IMR-90 (cell line): ENCODE results near the gene CAPRIN1. TPM values are rescaled to one million over a fixed set of nuclear protein-coding genes. Genes with fewer than 3 reads are reported as not detected.

Source experiments
- ATAC-seq: fragments of 200-7000 bp; cut with Tn5 transposase; 2 replicates; pipeline ENCODE4 v1.9.1; 2020; ENCODE audit warnings: low read depth, mild to moderate bottlenecking, moderate library complexity
- BruUV-seq: library from RNA; stranded (reverse); fragments of 400-500 nt; replicated peaks from 2 replicates; lab custom pipeline; 2021; lab: Mats Ljungman, UMichigan
- CTCF ChIA-PET: fragments of 300-600 bp; formaldehyde crosslinking; extraction: SDS; loops from one replicate; lab custom pipeline; 2021; ENCODE audit warnings: antibody characterized with exemption; lab: Yijun Ruan, JAX
- POLR2A ChIA-PET: fragments of 300-600 bp; sonication (Branson Sonifier 250); formaldehyde crosslinking; loops from one replicate; lab custom pipeline; 2022; ENCODE audit warnings: antibody characterized with exemption; ENCODE audit not compliant: unreplicated experiment; lab: Charles Lee
- DNase-seq: peaks from one replicate; pipeline ENCODE4 v3.0.0; 2013
- H2AFZ ChIP-seq: replicated peaks from 2 replicates; pipeline ENCODE3; 2013; ENCODE audit warnings: low read length, mild to moderate bottlenecking; ENCODE audit not compliant: poor library complexity
- H2AK5ac ChIP-seq: 2 replicates; pipeline ENCODE4 v1.6.1; 2013; ENCODE audit warnings: low read depth, low read length, inconsistent platforms
- H2AK9ac ChIP-seq: replicated peaks from 2 replicates; pipeline ENCODE3; 2013; ENCODE audit warnings: mild to moderate bottlenecking, low read depth, low read length, moderate library complexity; ENCODE audit not compliant: poor library complexity
- H2BK120ac ChIP-seq: 2 replicates; pipeline ENCODE4 v1.6.1; 2013; ENCODE audit warnings: low read depth, low read length, inconsistent platforms
- H2BK15ac ChIP-seq: 3 replicates; pipeline ENCODE4 v1.6.1; 2013; ENCODE audit warnings: low read depth, low read length, inconsistent platforms
- H2BK20ac ChIP-seq: 2 replicates; pipeline ENCODE4 v1.6.1; 2013; ENCODE audit warnings: low read depth, mild to moderate bottlenecking, inconsistent platforms, low read length, moderate library complexity
- H2BK5ac ChIP-seq: 2 replicates; pipeline ENCODE4 v1.6.1; 2013; ENCODE audit warnings: mild to moderate bottlenecking, low read depth, low read length, inconsistent platforms; ENCODE audit not compliant: poor library complexity, severe bottlenecking
- H3K14ac ChIP-seq: replicated peaks from 2 replicates; pipeline ENCODE4 v1.6.1; 2013; ENCODE audit warnings: low read depth, low read length, inconsistent platforms
- H3K18ac ChIP-seq: 2 replicates; pipeline ENCODE4 v1.6.1; 2013; ENCODE audit warnings: low read depth, low read length, control low read depth
- H3K23ac ChIP-seq: 2 replicates; pipeline ENCODE4 v1.6.1; 2013; ENCODE audit warnings: low read depth, low read length, inconsistent platforms
- H3K27ac ChIP-seq: 2 replicates; pipeline ENCODE4 v1.5.1; 2013; ENCODE audit warnings: mild to moderate bottlenecking, control low read depth, low read length; ENCODE audit not compliant: insufficient read depth
- H3K27me3 ChIP-seq: 2 replicates; pipeline ENCODE4 v1.6.1; 2013; ENCODE audit warnings: low read length; ENCODE audit not compliant: control insufficient read depth, insufficient read depth
- H3K36me3 ChIP-seq: 2 replicates; pipeline ENCODE4 v1.6.1; 2013; ENCODE audit warnings: low read length, mixed read lengths; ENCODE audit not compliant: control insufficient read depth, insufficient read depth
- H3K4ac ChIP-seq: 2 replicates; pipeline ENCODE4 v1.6.1; 2013; ENCODE audit warnings: low read depth, low read length, inconsistent platforms
- H3K4me1 ChIP-seq: 2 replicates; pipeline ENCODE4 v1.6.1; 2013; ENCODE audit warnings: low read length, mixed read lengths; ENCODE audit not compliant: control insufficient read depth, insufficient read depth
- H3K4me2 ChIP-seq: 2 replicates; pipeline ENCODE4 v1.6.1; 2013; ENCODE audit warnings: low read depth, mild to moderate bottlenecking, control low read depth, low read length, moderate library complexity
- H3K4me3 ChIP-seq: 2 replicates; pipeline ENCODE4 v1.5.1; 2013; ENCODE audit warnings: low read depth, mild to moderate bottlenecking, control low read depth, low read length, moderate library complexity; ENCODE audit not compliant: insufficient read depth
- H3K56ac ChIP-seq: 2 replicates; pipeline ENCODE4 v1.6.1; 2013; ENCODE audit warnings: low read length, inconsistent platforms; ENCODE audit not compliant: insufficient read depth; ENCODE audit errors: extremely low read depth
- H3K79me1 ChIP-seq, 2 experiments: 2 replicates each; pipeline ENCODE4 v1.6.1; 2013; ENCODE audit warnings: low read length in 2 of 2, inconsistent platforms in 1 of 2, low read depth in 1 of 2
- H3K9ac ChIP-seq: 2 replicates; pipeline ENCODE4 v1.6.1; 2013; ENCODE audit warnings: low read depth, low read length, control low read depth
- H3K9me1 ChIP-seq: 2 replicates; pipeline ENCODE4 v1.6.1; 2013; ENCODE audit warnings: low read length, inconsistent platforms; ENCODE audit not compliant: insufficient read depth
- H3K9me3 ChIP-seq: 2 replicates; pipeline ENCODE4 v1.6.1; 2013; ENCODE audit warnings: low read length; ENCODE audit not compliant: control insufficient read depth, insufficient read depth
- H4K20me1 ChIP-seq: 2 replicates; pipeline ENCODE4 v1.6.1; 2013; ENCODE audit warnings: low read length, inconsistent platforms; ENCODE audit not compliant: insufficient read depth
- H4K5ac ChIP-seq: 2 replicates; pipeline ENCODE4 v1.6.1; 2013; ENCODE audit warnings: mild to moderate bottlenecking, low read depth, low read length, control low read depth
- H4K8ac ChIP-seq, 2 experiments: 2 replicates each; pipeline ENCODE4 v1.6.1; 2013; ENCODE audit warnings: low read depth in 2 of 2, low read length in 2 of 2, control low read depth in 1 of 2, inconsistent platforms in 1 of 2
- H4K91ac ChIP-seq: 2 replicates; pipeline ENCODE4 v1.6.1; 2013; ENCODE audit warnings: low read depth, low read length, inconsistent platforms; ENCODE audit not compliant: insufficient read depth
- BHLHE40 ChIP-seq: fragments of 150-350 bp; IDR thresholded peaks from 2 replicates; pipeline ENCODE4 v1.6.1; 2016; ENCODE audit warnings: mild to moderate bottlenecking, low read depth, low read length
- CEBPB ChIP-seq: IDR thresholded peaks from 2 replicates; pipeline ENCODE4 v1.6.1; 2012; ENCODE audit warnings: low read depth, low read length, improper control_type of control experiment
- CHD1 ChIP-seq: IDR thresholded peaks from 2 replicates; pipeline ENCODE4 v1.6.1; 2012; ENCODE audit warnings: low read depth, low read length, improper control_type of control experiment
- CTCF ChIP-seq: conservative IDR thresholded peaks from 2 replicates; pipeline ENCODE4 v1.5.1; 2012; ENCODE audit warnings: mild to moderate bottlenecking, low read depth, low read length, improper control_type of control experiment
- ELK1 ChIP-seq: fragments of 150-350 bp; IDR thresholded peaks from 2 replicates; pipeline ENCODE4 v1.6.1; 2016; ENCODE audit warnings: low read depth, mild to moderate bottlenecking, low read length, moderate library complexity, borderline replicate concordance
- FOS ChIP-seq: fragments of 150-350 bp; IDR thresholded peaks from 2 replicates; pipeline ENCODE4 v1.6.1; 2016; ENCODE audit warnings: low read depth, low read length
- MAFK ChIP-seq: IDR thresholded peaks from 2 replicates; pipeline ENCODE4 v1.6.1; 2012; ENCODE audit warnings: low read depth, low read length, improper control_type of control experiment
- NFE2L2 ChIP-seq: fragments of 150-350 bp; IDR thresholded peaks from 2 replicates; pipeline ENCODE4 v1.6.1; 2016; ENCODE audit warnings: low read depth, mild to moderate bottlenecking, low read length
- POLR2A ChIP-seq: IDR thresholded peaks from 2 replicates; pipeline ENCODE4 v1.6.1; 2012; ENCODE audit warnings: mild to moderate bottlenecking, low read depth, low read length
- RAD21 ChIP-seq: IDR thresholded peaks from 2 replicates; pipeline ENCODE4 v1.6.1; 2012; ENCODE audit warnings: low read length, improper control_type of control experiment
- RCOR1 ChIP-seq: IDR thresholded peaks from 2 replicates; pipeline ENCODE4 v1.6.1; 2012; ENCODE audit warnings: mild to moderate bottlenecking, low read length, improper control_type of control experiment; ENCODE audit not compliant: insufficient replicate concordance
- RFX5 ChIP-seq: IDR thresholded peaks from 2 replicates; pipeline ENCODE4 v1.8.0; 2012; ENCODE audit warnings: low read depth, mild to moderate bottlenecking, low read length, moderate library complexity
- SMC3 ChIP-seq: fragments of 150-350 bp; IDR thresholded peaks from 2 replicates; pipeline ENCODE4 v1.6.1; 2016; ENCODE audit warnings: low read depth, mild to moderate bottlenecking, antibody characterized with exemption, low read length, moderate library complexity
- WGBS, 2 experiments: methylation state at CpG; one replicate each; pipeline versions ENCODE4 v1.1.5 to v1.1.7; 2013; ENCODE audit warnings: missing lambda C conversion rate in 2 of 2; ENCODE audit not compliant: insufficient read length in 1 of 2; ENCODE audit errors: extremely low coverage in 2 of 2; 5-methylcytosine and 5-hydroxymethylcytosine counted together
- dilution Hi-C: fragments of 300-500 bp; cut with HindIII; formaldehyde crosslinking; loops from one replicate; pipeline ENCODE4 v1.14.3; 2018; ENCODE audit warnings: low sequenced_read_pairs; ENCODE audit not compliant: unreplicated experiment
- in situ Hi-C: fragments of 300-500 bp; cut with MboI; formaldehyde crosslinking; loops from 3 replicates; pipeline ENCODE4 v1.14.3; 2019; ENCODE audit warnings: low sequenced_read_pairs, inconsistent platforms, mixed read lengths
- intact Hi-C: fragments of 100-400 bp; cut with micrococcal nuclease; formaldehyde crosslinking; loops from 2 replicates; pipeline ENCODE4 v1.10.0; 2022
- polyA plus RNA-seq, 3 experiments: library from polyadenylated mRNA; depleted of rRNA; stranded (reverse); fragments of >200 nt; gene quantifications; 2 replicates each; pipeline ENCODE4 v1.2.3, GENCODE V29; 2012; ENCODE audit warnings: low replicate concordance in 1 of 3
- total RNA-seq: library from RNA; depleted of rRNA; stranded (reverse); fragments of >200 nt; gene quantifications from 2 replicates; pipeline ENCODE4 v1.2.3, GENCODE V29; 2012

Gene CAPRIN1
- total and polyA plus RNA-seq, 2 of the 4 experiments (the other 2 are of a cell fraction) = 127 to 253 TPM

GRCh38 chr11:34114014-34114413 is 62.5 kb downstream of the CAPRIN1 start:
- 80% methylated on average over 1 of the region's 2 CpGs; no CpG with 5 or more reads in 1 of the 2 experiments for WGBS, 2 experiments
- Histone ChIP-seq H4K91ac (no peak overlapping the region), H3K9me1 (0 out of 2 replicates have a peak, but pooled peaks cover 2% of the 10 kb centered on the region), H3K27ac (no peak overlapping the region), H3K27me3 (no peaks in the 10 kb centered on the region), H4K5ac (no peak overlapping the region), H2AFZ (no peak overlapping the region), H2BK20ac (no peak overlapping the region), H2BK15ac (no peak overlapping the region), H4K20me1 (no peaks in the 10 kb centered on the region), H3K36me3 (peaks cover 58% of the 10 kb centered on the region), H3K18ac (no peak overlapping the region), H3K4me1 (no peaks in the 10 kb centered on the region), H4K8ac (no peak overlapping the region), H3K79me1 (peaks cover 12 to 31% of the 10 kb centered on the region in 2 experiments; a peak in 3 of 4 replicates), H2AK9ac (no peak overlapping the region), H3K56ac (no peak overlapping the region), H2BK5ac (no peak overlapping the region), H3K14ac (no peak overlapping the region), H2BK120ac (no peak overlapping the region), H3K9me3 (no peaks in the 10 kb centered on the region), H3K4ac (no peak overlapping the region), H3K4me2 (no peak overlapping the region), H2AK5ac (no peak overlapping the region), H3K9ac (no peak overlapping the region), H3K23ac (no peak overlapping the region), H3K4me3 (no peak overlapping the region)
- dilution Hi-C loops = no loop called here
- ATAC-seq (no peak), DNase-seq (no peak)
- intact Hi-C loops = no loop called here
- in situ Hi-C loops = no loop called here
- no TSS peak for BruUV-seq
- CTCF ChIA-PET = no interaction called here
- POLR2A ChIA-PET = no interaction called here
- TF ChIP-seq CHD1 (no peak), RCOR1 (no peak), CEBPB (no peak), NFE2L2 (no peak), RFX5 (no peak), SMC3 (no peak), RAD21 (no peak), ELK1 (no peak), CTCF (no peak), FOS (no peak), POLR2A (no peak), MAFK (no peak), BHLHE40 (no peak)
